SK-N-SH (cell line): Measurements from ENCODE around the gene ALAS1. TPM values are rescaled to one million over a fixed set of nuclear protein-coding genes. Genes with fewer than 3 reads are reported as not detected.
A peak's percentile ranks its signal among the peaks of the same experiment; 100 is the strongest.

ENCODE experiments used
- CTCF ChIA-PET: fragments of 300-600, 350-600 bp; formaldehyde crosslinking; extraction: SDS; loops from one replicate; lab custom pipeline; 2021; lab: Yijun Ruan, JAX
- POLR2A ChIA-PET: fragments of 350-600 bp; sonication (Branson Sonifier 250); formaldehyde crosslinking; extraction: SDS; loops from one replicate; lab custom pipeline; 2020; ENCODE audit warnings: antibody characterized with exemption, inconsistent platforms; lab: Yijun Ruan, JAX
- DNase-seq: peaks from one replicate; pipeline ENCODE4 v3.0.0; 2012
- H2AFZ ChIP-seq: fragments of 200-600 bp; sonication (generic); 2 replicates; pipeline ENCODE4 v1.8.1; 2016; ENCODE audit warnings: antibody characterized with exemption, mild to moderate bottlenecking, low read depth
- H3F3A ChIP-seq: fragments of 200-600 bp; sonication (generic); replicated peaks from 2 replicates; pipeline ENCODE3; 2016; ENCODE audit warnings: antibody characterized with exemption, mild to moderate bottlenecking; ENCODE audit not compliant: insufficient read depth
- H3K27ac ChIP-seq, 2 experiments: fragments of 200-500 bp in 1 of 2; fragments of 200-600 bp in 1 of 2; sonication (Bioruptor generic) in 1 of 2; sonication (generic), shearing (Covaris generic) in 1 of 2; 2 replicates each; pipeline versions ENCODE4 v1.5.1 to v1.6.1; 2014 to 2016; ENCODE audit warnings: low read depth in 2 of 2, inconsistent platforms in 1 of 2, low read length in 1 of 2, mild to moderate bottlenecking in 1 of 2, mixed read lengths in 1 of 2
- H3K27me3 ChIP-seq: fragments of 200-600 bp; sonication (generic), shearing (Covaris generic); 2 replicates; pipeline ENCODE4 v1.6.1; 2016; ENCODE audit warnings: mixed run types; ENCODE audit not compliant: insufficient read depth
- H3K36me3 ChIP-seq, 2 experiments: fragments of 200-500 bp in 1 of 2; fragments of 200-600 bp in 1 of 2; sonication (Bioruptor generic) in 1 of 2; sonication (generic) in 1 of 2; replicated peaks in 1 of 2; 2 replicates each; pipeline versions ENCODE3 to v1.5.1; 2014 to 2016; ENCODE audit warnings: low read length in 1 of 2, mild to moderate bottlenecking in 1 of 2; ENCODE audit not compliant: insufficient read depth in 2 of 2, control insufficient read depth in 1 of 2
- H3K4me1 ChIP-seq, 2 experiments: fragments of 200-500 bp in 1 of 2; fragments of 200-600 bp in 1 of 2; sonication (Bioruptor generic) in 1 of 2; sonication (generic), shearing (Covaris generic) in 1 of 2; 2 replicates each; pipeline versions ENCODE4 v1.5.1 to v1.6.1; 2014 to 2016; ENCODE audit warnings: low read depth in 1 of 2, low read length in 1 of 2, mixed run types in 1 of 2; ENCODE audit not compliant: insufficient read depth in 2 of 2, control insufficient read depth in 1 of 2
- H3K4me2 ChIP-seq: fragments of 200-600 bp; sonication (generic), shearing (Covaris generic); 2 replicates; pipeline ENCODE4 v1.6.1; 2017; ENCODE audit warnings: mixed run types
- H3K4me3 ChIP-seq, 2 experiments: fragments of 200-500 bp in 1 of 2; fragments of 200-600 bp in 1 of 2; sonication (Bioruptor generic) in 1 of 2; sonication (generic), shearing (Covaris generic) in 1 of 2; 2 replicates each; pipeline versions ENCODE4 v1.5.1 to v1.8.1; 2014 to 2016; ENCODE audit warnings: low read depth in 2 of 2, inconsistent platforms in 1 of 2, low read length in 1 of 2, mild to moderate bottlenecking in 1 of 2, mixed read lengths in 1 of 2, moderate library complexity in 1 of 2
- H3K79me2 ChIP-seq: fragments of 200-600 bp; sonication (generic); 2 replicates; pipeline ENCODE4 v1.8.1; 2017; ENCODE audit warnings: mild to moderate bottlenecking; ENCODE audit not compliant: insufficient read depth
- H3K9ac ChIP-seq: fragments of 200-600 bp; sonication (generic); 2 replicates; pipeline ENCODE4 v1.6.1; 2017; ENCODE audit warnings: mixed run types
- H3K9me2 ChIP-seq: fragments of 200-600 bp; sonication (generic); 2 replicates; pipeline ENCODE4 v1.6.1; 2017; ENCODE audit warnings: mixed run types
- H3K9me3 ChIP-seq: fragments of 200-600 bp; sonication (generic); 2 replicates; pipeline ENCODE4 v1.6.1; 2017; ENCODE audit warnings: mixed run types, mild to moderate bottlenecking, moderate library complexity
- H4K20me1 ChIP-seq: fragments of 200-600 bp; sonication (generic); 2 replicates; pipeline ENCODE4 v1.6.1; 2017; ENCODE audit warnings: mild to moderate bottlenecking, mixed run types; ENCODE audit not compliant: insufficient read depth
- FOXM1 ChIP-seq: IDR thresholded peaks from 2 replicates; pipeline ENCODE4 v1.4.0; 2012; ENCODE audit warnings: low read depth, mild to moderate bottlenecking
- GABPA ChIP-seq: IDR thresholded peaks from 2 replicates; pipeline ENCODE4 v1.4.0; 2012; ENCODE audit warnings: low read depth, mild to moderate bottlenecking
- MEF2A ChIP-seq: IDR thresholded peaks from 2 replicates; pipeline ENCODE4 v1.4.0; 2012; ENCODE audit warnings: low read depth, borderline replicate concordance
- NFIC ChIP-seq: IDR thresholded peaks from 2 replicates; pipeline ENCODE4 v1.4.0; 2012; ENCODE audit warnings: borderline replicate concordance
- NRF1 ChIP-seq: IDR thresholded peaks from 2 replicates; pipeline ENCODE4 v1.6.1; 2012; ENCODE audit warnings: low read depth, mild to moderate bottlenecking, low read length
- TEAD4 ChIP-seq: IDR thresholded peaks from 2 replicates; pipeline ENCODE4 v1.4.0; 2012; ENCODE audit warnings: mild to moderate bottlenecking, borderline replicate concordance; ENCODE audit not compliant: insufficient read depth
- WGBS: methylation state at CpG from one replicate; pipeline ENCODE4 v1.1.6; 2017; ENCODE audit warnings: low lambda C conversion rate; 5-methylcytosine and 5-hydroxymethylcytosine counted together
- polyA plus RNA-seq, 3 experiments: library from polyadenylated mRNA; depleted of rRNA; stranded (reverse); fragments of >200 nt; gene quantifications; 2 replicates each; pipeline ENCODE4 v1.2.3, GENCODE V29; 2012
- TF ChIP-seq, protein P1 (sequence below): IDR thresholded peaks from 2 replicates; pipeline ENCODE4 v1.4.0; 2012; ENCODE audit warnings: low read depth, borderline replicate concordance
- TF ChIP-seq, protein P2 (sequence below): fragments of 200-600 bp; sonication (generic); IDR thresholded peaks from 2 replicates; pipeline ENCODE4 v1.6.1; 2017; ENCODE audit warnings: antibody characterized with exemption, mild to moderate bottlenecking, moderate library complexity
- TF ChIP-seq, protein P3 (sequence below): fragments of 150-350 bp; IDR thresholded peaks from 2 replicates; pipeline ENCODE4 v1.6.1; 2016; ENCODE audit warnings: mild to moderate bottlenecking, low read depth, low read length
- TF ChIP-seq, protein P4 (sequence below): IDR thresholded peaks from 2 replicates; pipeline ENCODE4 v1.4.0; 2012; ENCODE audit warnings: low read depth, borderline replicate concordance
- TF ChIP-seq, protein P5 (sequence below): IDR thresholded peaks from 2 replicates; pipeline ENCODE4 v1.6.1; 2012; ENCODE audit warnings: mild to moderate bottlenecking, low read depth, low read length, moderate library complexity

ALAS1 gene
- polyA plus RNA-seq, 1 of the 3 experiments (the other 2 are of a cell fraction), result 47.9 TPM

DNA sequence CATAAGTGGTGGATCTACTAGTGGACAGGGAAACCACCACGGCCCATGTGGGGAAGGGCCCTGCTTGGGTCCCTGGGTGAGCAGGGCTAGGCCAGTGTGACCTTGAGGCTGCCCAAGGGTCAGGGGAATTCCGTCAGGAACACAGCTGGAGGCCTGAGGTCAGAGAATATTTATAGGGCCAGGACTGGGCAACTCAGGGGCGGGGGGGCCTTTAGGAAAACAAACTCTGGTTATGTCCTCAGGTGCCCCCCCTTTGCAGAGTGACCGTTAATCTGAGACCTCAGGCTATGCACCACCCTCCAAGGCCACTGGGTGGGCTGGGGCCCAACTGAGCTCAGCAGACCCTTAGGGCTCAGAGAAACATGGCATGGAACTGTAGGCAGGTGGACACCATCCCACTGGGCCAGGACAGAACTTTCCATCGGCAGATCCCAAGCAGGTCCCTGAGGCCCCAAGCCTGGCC is 38.5 kb downstream of the ALAS1 start:
- H3K27ac ChIP-seq, result peak overlapping the region in 1 of 2 experiments; percentile 96; a peak in 2 of 4 replicates
- ChIA-PET CTCF (interaction anchor here (0.6 to 11.8 kb wide), 10 partner anchors 9 to 380 kb away, joined by 3 to 257 read pairs (median 4); partner anchors contain the start of genes GLYCTK, PPM1M, TLR9 and WDR82), POLR2A (interaction anchor here (4.6 kb wide), 1 partner anchor 42 kb away, joined by 67 read pairs; the partner anchor contains the start of gene WDR82)
- H3K79me2 ChIP-seq, result peaks cover 84% of the 10 kb centered on the region
- WGBS, result 71% methylated on average over 4 of the region's 5 CpGs
- peaks cover 8 to 50% of the 10 kb centered on the region in 2 experiments for H3K4me1 ChIP-seq
- H3K9ac ChIP-seq, result peak overlapping the region; percentile 83; the same call in 1 of the 2 replicates
- no peaks in the 10 kb centered on the region for H3K9me2 ChIP-seq
- no peak for DNase-seq
- H3K9me3 ChIP-seq, result no peaks in the 10 kb centered on the region
- H3K27me3 ChIP-seq, result no peaks in the 10 kb centered on the region
- H3K4me3 ChIP-seq, result peak overlapping the region in 1 of 2 experiments; percentile 97; a peak in 2 of 4 replicates
- TF ChIP-seq, protein P1, sequence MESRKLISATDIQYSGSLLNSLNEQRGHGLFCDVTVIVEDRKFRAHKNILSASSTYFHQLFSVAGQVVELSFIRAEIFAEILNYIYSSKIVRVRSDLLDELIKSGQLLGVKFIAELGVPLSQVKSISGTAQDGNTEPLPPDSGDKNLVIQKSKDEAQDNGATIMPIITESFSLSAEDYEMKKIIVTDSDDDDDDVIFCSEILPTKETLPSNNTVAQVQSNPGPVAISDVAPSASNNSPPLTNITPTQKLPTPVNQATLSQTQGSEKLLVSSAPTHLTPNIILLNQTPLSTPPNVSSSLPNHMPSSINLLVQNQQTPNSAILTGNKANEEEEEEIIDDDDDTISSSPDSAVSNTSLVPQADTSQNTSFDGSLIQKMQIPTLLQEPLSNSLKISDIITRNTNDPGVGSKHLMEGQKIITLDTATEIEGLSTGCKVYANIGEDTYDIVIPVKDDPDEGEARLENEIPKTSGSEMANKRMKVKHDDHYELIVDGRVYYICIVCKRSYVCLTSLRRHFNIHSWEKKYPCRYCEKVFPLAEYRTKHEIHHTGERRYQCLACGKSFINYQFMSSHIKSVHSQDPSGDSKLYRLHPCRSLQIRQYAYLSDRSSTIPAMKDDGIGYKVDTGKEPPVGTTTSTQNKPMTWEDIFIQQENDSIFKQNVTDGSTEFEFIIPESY, result no peak
- TF ChIP-seq, protein P2, sequence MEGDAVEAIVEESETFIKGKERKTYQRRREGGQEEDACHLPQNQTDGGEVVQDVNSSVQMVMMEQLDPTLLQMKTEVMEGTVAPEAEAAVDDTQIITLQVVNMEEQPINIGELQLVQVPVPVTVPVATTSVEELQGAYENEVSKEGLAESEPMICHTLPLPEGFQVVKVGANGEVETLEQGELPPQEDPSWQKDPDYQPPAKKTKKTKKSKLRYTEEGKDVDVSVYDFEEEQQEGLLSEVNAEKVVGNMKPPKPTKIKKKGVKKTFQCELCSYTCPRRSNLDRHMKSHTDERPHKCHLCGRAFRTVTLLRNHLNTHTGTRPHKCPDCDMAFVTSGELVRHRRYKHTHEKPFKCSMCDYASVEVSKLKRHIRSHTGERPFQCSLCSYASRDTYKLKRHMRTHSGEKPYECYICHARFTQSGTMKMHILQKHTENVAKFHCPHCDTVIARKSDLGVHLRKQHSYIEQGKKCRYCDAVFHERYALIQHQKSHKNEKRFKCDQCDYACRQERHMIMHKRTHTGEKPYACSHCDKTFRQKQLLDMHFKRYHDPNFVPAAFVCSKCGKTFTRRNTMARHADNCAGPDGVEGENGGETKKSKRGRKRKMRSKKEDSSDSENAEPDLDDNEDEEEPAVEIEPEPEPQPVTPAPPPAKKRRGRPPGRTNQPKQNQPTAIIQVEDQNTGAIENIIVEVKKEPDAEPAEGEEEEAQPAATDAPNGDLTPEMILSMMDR, result peak; percentile 9; the same call in 1 of the 2 replicates
- H3K36me3 ChIP-seq, result peaks cover 5 to 10% of the 10 kb centered on the region in 2 experiments
- H4K20me1 ChIP-seq, result peaks cover 15% of the 10 kb centered on the region
- peaks cover 15% of the 10 kb centered on the region for H3F3A ChIP-seq
- H3K4me2 ChIP-seq, result peak overlapping the region; percentile 89
- H2AFZ ChIP-seq, result no peak overlapping the region

DNA sequence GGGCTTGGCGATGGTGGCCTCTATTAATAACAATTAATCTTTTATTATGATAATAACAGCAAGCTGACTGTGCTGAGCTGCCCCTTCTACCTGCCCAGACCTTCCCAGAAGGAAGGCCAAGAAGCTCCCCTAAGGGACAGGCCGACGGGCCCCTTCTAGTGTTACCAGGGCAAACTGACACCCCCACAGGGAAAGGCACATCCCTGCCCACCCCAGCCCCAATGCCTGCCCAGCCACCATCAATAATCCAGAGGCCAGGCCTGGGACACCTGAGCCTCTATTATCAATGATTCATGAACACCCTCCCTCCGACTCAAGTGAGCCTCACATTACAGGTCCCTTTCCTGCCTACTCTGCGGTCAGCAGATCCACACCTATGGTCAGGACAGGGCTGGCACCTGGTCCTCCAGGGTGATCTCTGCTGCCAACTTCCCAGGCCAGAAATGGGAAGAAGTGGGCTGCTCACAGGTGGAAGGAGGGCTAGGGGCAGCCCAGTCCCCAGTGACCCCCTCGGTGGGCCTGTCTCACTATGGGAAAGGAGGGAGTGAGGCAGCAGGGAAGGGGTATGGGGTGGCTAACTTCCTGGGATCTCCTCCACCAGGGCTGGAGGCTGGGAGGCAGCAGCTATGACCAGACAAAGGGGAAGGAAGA is 39.2 kb downstream of the ALAS1 start:
- no peak for DNase-seq
- peaks cover 5% of the 10 kb centered on the region in 2 experiments for H3K36me3 ChIP-seq
- no peaks in the 10 kb centered on the region for H3K9me2 ChIP-seq
- H3K79me2 ChIP-seq, result peaks cover 79% of the 10 kb centered on the region
- H3F3A ChIP-seq, result peaks cover 22% of the 10 kb centered on the region
- CTCF ChIA-PET, result interaction anchor here (0.8 to 11.8 kb wide), 9 partner anchors 11 to 233 kb away, joined by 3 to 257 read pairs (median 5); partner anchors contain the start of genes TLR9 and WDR82
- WGBS, result 64% methylated on average over 6 of the region's 6 CpGs
- H3K27ac ChIP-seq, result peak overlapping the region; percentile 93 to 96
- peaks cover 8% of the 10 kb centered on the region for H4K20me1 ChIP-seq
- H3K4me2 ChIP-seq, result peak overlapping the region; percentile 89
- POLR2A ChIA-PET, result interaction anchor here (1.3 to 4.6 kb wide), 2 partner anchors 9 to 42 kb away, joined by 3 to 67 read pairs; partner anchors contain the start of gene WDR82
- peak overlapping the region; percentile 83 for H3K9ac ChIP-seq
- H3K4me1 ChIP-seq, result peaks cover 8 to 50% of the 10 kb centered on the region in 2 experiments
- no peak overlapping the region for H2AFZ ChIP-seq
- peak overlapping the region; percentile 90 to 97 for H3K4me3 ChIP-seq
- H3K9me3 ChIP-seq, result no peaks in the 10 kb centered on the region
- no peaks in the 10 kb centered on the region for H3K27me3 ChIP-seq
- TF ChIP-seq TEAD4 (no peak), GABPA (no peak), NRF1 (no peak), MEF2A (no peak), FOXM1 (no peak), NFIC (no peak)
- TF ChIP-seq, protein P2, result no peak
- TF ChIP-seq, protein P3, sequence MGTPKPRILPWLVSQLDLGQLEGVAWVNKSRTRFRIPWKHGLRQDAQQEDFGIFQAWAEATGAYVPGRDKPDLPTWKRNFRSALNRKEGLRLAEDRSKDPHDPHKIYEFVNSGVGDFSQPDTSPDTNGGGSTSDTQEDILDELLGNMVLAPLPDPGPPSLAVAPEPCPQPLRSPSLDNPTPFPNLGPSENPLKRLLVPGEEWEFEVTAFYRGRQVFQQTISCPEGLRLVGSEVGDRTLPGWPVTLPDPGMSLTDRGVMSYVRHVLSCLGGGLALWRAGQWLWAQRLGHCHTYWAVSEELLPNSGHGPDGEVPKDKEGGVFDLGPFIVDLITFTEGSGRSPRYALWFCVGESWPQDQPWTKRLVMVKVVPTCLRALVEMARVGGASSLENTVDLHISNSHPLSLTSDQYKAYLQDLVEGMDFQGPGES, result no peak
- TF ChIP-seq, protein P4, sequence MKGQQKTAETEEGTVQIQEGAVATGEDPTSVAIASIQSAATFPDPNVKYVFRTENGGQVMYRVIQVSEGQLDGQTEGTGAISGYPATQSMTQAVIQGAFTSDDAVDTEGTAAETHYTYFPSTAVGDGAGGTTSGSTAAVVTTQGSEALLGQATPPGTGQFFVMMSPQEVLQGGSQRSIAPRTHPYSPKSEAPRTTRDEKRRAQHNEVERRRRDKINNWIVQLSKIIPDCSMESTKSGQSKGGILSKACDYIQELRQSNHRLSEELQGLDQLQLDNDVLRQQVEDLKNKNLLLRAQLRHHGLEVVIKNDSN, result no peak
- TF ChIP-seq, protein P5, sequence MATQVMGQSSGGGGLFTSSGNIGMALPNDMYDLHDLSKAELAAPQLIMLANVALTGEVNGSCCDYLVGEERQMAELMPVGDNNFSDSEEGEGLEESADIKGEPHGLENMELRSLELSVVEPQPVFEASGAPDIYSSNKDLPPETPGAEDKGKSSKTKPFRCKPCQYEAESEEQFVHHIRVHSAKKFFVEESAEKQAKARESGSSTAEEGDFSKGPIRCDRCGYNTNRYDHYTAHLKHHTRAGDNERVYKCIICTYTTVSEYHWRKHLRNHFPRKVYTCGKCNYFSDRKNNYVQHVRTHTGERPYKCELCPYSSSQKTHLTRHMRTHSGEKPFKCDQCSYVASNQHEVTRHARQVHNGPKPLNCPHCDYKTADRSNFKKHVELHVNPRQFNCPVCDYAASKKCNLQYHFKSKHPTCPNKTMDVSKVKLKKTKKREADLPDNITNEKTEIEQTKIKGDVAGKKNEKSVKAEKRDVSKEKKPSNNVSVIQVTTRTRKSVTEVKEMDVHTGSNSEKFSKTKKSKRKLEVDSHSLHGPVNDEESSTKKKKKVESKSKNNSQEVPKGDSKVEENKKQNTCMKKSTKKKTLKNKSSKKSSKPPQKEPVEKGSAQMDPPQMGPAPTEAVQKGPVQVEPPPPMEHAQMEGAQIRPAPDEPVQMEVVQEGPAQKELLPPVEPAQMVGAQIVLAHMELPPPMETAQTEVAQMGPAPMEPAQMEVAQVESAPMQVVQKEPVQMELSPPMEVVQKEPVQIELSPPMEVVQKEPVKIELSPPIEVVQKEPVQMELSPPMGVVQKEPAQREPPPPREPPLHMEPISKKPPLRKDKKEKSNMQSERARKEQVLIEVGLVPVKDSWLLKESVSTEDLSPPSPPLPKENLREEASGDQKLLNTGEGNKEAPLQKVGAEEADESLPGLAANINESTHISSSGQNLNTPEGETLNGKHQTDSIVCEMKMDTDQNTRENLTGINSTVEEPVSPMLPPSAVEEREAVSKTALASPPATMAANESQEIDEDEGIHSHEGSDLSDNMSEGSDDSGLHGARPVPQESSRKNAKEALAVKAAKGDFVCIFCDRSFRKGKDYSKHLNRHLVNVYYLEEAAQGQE, result no peak
